ENCODE data around the gene TRHDE. TPM values are rescaled to one million over a fixed set of nuclear protein-coding genes. Genes with fewer than 3 reads are reported as not detected.

TRHDE gene
- total RNA-seq, 1 experiment from 2014 or later: not detected

GRCh38 chr12:72610342-72610741 lies 338.2 kb downstream of the TRHDE start:
- no TSS peak for BruUV-seq (replicated peaks)
- Histone ChIP-seq H3K36me3 (ENCODE audit: control insufficient read depth, insufficient read depth, low read length) (no peaks in the 10 kb centered on the region), H3K4me1 (no peaks in the 10 kb centered on the region), H3K9me3 (no peaks in the 10 kb centered on the region), H3K4me3 (ENCODE audit: low read depth, low read length) (no peak overlapping the region), H3K27me3 (replicated peaks; ENCODE audit: control insufficient read depth, insufficient read depth, low read length) (no peaks in the 10 kb centered on the region)
- Mint-ChIP-seq H3K4me1 (ENCODE audit: low read depth, unreplicated experiment) (no peaks in the 10 kb centered on the region), H3K4me3 (ENCODE audit: unreplicated experiment) (no peak overlapping the region), H3K27me3 (ENCODE audit: insufficient read depth, unreplicated experiment) (peaks cover 4% of the 10 kb centered on the region), H3K36me3 (ENCODE audit: insufficient read depth, unreplicated experiment) (no peaks in the 10 kb centered on the region), H3K9me3 (ENCODE audit: unreplicated experiment) (no peaks in the 10 kb centered on the region), H3K27ac (ENCODE audit: unreplicated experiment) (no peak overlapping the region)
- POLR2A ChIA-PET: no interaction called here
- DNase-seq: no peak
- TF ChIP-seq CTCF (IDR thresholded peaks at IDR 0.05; ENCODE audit: insufficient read depth in 1 of 2, low read depth in 1 of 2, low read length in 1 of 2, severe bottlenecking in 1 of 2, unreplicated experiment in 1 of 2): no peak
- CTCF ChIA-PET: no interaction called here
- intact Hi-C loops (cut with micrococcal nuclease; ENCODE audit: unreplicated experiment): no loop called here

GRCh38 chr12:72610854-72611358 lies 338.7 kb downstream of the TRHDE start:
- POLR2A ChIA-PET: no interaction called here
- Histone ChIP-seq H3K4me1 (no peaks in the 10 kb centered on the region), H3K36me3 (ENCODE audit: control insufficient read depth, insufficient read depth, low read length) (no peaks in the 10 kb centered on the region), H3K4me3 (ENCODE audit: low read depth, low read length) (no peak overlapping the region), H3K9me3 (no peaks in the 10 kb centered on the region), H3K27me3 (replicated peaks; ENCODE audit: control insufficient read depth, insufficient read depth, low read length) (no peaks in the 10 kb centered on the region)
- no TSS peak for BruUV-seq (replicated peaks)
- TF ChIP-seq CTCF (IDR thresholded peaks at IDR 0.05; ENCODE audit: insufficient read depth in 1 of 2, low read depth in 1 of 2, low read length in 1 of 2, severe bottlenecking in 1 of 2, unreplicated experiment in 1 of 2): no peak
- CTCF ChIA-PET: no interaction called here
- intact Hi-C loops (cut with micrococcal nuclease; ENCODE audit: unreplicated experiment): no loop called here
- H3K4me3 Mint-ChIP-seq (ENCODE audit: unreplicated experiment): no peak overlapping the region
- H3K27ac Mint-ChIP-seq (ENCODE audit: unreplicated experiment): no peak overlapping the region
- no peaks in the 10 kb centered on the region for H3K4me1 Mint-ChIP-seq (ENCODE audit: low read depth, unreplicated experiment)
- H3K27me3 Mint-ChIP-seq (ENCODE audit: insufficient read depth, unreplicated experiment): peaks cover 4% of the 10 kb centered on the region
- no peak for DNase-seq
- no peaks in the 10 kb centered on the region for H3K9me3 Mint-ChIP-seq (ENCODE audit: unreplicated experiment)
- no peaks in the 10 kb centered on the region for H3K36me3 Mint-ChIP-seq (ENCODE audit: insufficient read depth, unreplicated experiment)

GRCh38 chr12:72612171-72612570 lies 340.0 kb downstream of the TRHDE start:
- ChIA-PET POLR2A (no interaction called here), CTCF (no interaction called here)
- Histone ChIP-seq H3K27me3 (replicated peaks; ENCODE audit: control insufficient read depth, insufficient read depth, low read length) (no peaks in the 10 kb centered on the region), H3K4me3 (ENCODE audit: low read depth, low read length) (no peak overlapping the region), H3K9me3 (no peaks in the 10 kb centered on the region), H3K36me3 (ENCODE audit: control insufficient read depth, insufficient read depth, low read length) (no peaks in the 10 kb centered on the region), H3K4me1 (no peaks in the 10 kb centered on the region)
- no peak for TF ChIP-seq CTCF (IDR thresholded peaks at IDR 0.05; ENCODE audit: insufficient read depth in 1 of 2, low read depth in 1 of 2, low read length in 1 of 2, severe bottlenecking in 1 of 2, unreplicated experiment in 1 of 2)
- BruUV-seq (replicated peaks): no TSS peak
- no peak for DNase-seq
- H3K27ac Mint-ChIP-seq (ENCODE audit: unreplicated experiment): no peak overlapping the region
- intact Hi-C loops (cut with micrococcal nuclease; ENCODE audit: unreplicated experiment): no loop called here
- no peaks in the 10 kb centered on the region for H3K36me3 Mint-ChIP-seq (ENCODE audit: insufficient read depth, unreplicated experiment)
- H3K4me1 Mint-ChIP-seq (ENCODE audit: low read depth, unreplicated experiment): no peaks in the 10 kb centered on the region
- H3K4me3 Mint-ChIP-seq (ENCODE audit: unreplicated experiment): no peak overlapping the region
- peaks cover 4% of the 10 kb centered on the region for H3K27me3 Mint-ChIP-seq (ENCODE audit: insufficient read depth, unreplicated experiment)
- no peaks in the 10 kb centered on the region for H3K9me3 Mint-ChIP-seq (ENCODE audit: unreplicated experiment)

Measured in Caco-2 (cell line).